GM19035 (cell line): ENCODE data around the gene CXCL12.

Experiments used
- ATAC-seq: cut with Tn5 transposase; IDR thresholded peaks from one replicate; pipeline ENCODE4 v1.9.1; 2021; ENCODE audit not compliant: unreplicated experiment

The CXCL12 gene

DNA sequence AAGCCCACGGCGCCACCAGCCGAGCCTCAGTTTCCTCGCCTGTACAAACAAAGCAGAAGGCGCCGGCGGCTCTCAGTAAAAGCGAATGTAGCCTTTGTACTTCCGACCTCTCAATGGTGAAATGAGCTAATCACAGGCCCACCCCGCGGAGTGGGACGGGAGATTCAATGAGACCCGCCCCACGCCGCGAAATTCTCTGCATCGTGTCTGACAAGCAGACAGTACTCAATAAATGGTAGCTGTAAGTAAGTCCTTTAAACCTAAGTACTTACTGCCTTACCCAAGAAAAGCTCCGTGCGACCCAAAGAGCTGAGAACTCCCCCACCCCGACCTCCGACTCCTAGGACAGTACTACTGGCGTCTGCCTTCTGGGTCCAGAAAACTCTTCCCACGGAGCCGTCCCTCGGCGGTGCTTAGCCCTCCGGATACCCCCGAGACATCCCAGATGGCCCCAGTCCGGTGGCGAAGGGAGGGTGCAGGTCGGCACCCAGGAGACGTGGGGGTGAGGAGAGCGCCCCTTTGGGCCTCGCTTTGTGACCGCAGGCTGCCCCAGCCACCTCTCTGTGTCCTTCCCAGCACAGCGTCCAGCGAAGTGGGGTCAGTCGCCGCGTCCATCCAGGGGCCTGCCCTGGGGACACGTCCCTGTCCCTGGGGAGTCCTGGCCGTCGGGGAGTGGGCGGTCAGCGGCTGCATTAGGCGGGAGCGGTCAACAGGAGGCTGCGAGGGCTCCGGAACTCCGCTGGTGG, 972 bp upstream of the CXCL12 start:
- no peak for ATAC-seq

GRCh38 chr10:44384601-44385025, 284 bp downstream of the CXCL12 start:
- ATAC-seq, result no peak

DNA sequence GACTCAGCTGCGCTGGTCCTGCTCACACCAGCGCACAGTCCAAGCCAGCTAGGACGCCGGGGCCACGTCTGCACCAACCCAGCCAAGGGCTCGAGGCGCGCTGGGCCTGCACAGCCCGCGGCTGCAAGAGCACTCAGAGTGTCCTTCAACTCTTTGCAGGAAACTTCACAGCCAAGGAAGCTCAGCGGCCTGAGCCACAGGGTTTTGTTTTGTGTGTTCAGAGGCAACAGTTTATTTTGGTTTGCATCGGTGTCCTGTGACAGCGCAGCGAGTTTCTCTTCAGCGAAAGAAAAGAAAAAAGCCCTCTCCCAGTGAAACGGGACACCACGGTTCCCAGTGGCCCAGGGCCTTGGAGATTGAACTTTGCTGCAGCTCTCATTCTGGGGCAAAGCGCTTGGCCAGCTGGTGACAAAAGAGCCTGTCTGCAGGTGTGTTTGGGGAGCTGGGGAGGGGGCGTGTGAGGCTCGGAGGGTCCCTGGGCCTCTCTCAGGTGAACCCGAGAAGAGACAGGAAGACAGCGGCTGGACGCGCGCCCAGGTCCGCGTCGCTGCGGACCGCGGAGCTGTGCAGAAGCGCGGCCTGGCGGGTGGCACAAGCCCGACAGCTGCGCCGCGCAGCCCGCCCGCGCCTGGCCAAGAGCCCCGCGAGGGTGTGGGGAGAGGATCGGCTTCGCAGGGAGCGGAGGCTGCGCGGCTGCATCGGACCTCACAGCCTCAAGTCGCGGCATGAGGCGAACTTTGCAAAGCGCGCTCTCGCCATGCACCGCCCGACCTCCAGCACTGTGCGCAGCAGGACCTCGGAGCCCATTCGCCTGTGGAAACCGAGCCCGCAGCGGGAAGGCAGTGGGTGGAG, 922 bp downstream of the CXCL12 start:
- ATAC-seq, result no peak

DNA sequence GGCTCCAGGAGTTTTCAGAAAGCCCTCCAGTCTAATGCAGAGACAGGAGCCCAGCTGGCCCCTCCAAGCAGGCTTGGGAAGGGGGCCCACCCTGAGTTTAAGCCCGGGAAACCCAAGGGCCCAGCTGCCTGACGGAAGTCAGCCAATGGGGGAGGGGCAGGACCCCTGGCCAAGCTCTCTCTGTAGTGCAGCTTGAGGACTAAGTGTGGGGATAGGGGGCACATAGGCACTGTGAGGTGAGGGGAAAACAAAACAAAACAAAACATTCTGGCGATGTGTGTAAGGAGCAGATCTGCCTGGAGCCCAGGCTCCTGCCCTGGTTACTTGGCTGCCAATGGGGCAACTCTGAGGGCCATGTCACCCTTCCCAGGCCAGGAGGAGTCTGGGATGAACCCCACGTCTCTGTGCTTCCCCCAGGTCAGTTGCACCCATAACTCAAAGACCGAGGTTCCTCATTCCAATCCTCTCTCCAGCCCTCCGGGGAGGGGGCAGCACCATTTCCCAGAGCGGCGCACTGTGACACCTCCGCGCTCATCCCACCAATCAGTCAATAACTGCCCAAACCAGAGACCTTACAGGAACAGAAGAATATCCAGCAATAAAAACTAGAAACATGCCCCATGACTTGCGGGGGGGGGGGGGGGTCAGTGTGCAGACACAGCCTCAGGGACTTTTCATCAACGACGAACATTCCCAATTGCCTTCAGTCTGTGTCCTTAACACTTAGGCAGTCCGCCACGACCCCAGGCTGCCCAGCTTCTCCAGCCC, 1.7 kb downstream of the CXCL12 start:
- no peak for ATAC-seq

DNA sequence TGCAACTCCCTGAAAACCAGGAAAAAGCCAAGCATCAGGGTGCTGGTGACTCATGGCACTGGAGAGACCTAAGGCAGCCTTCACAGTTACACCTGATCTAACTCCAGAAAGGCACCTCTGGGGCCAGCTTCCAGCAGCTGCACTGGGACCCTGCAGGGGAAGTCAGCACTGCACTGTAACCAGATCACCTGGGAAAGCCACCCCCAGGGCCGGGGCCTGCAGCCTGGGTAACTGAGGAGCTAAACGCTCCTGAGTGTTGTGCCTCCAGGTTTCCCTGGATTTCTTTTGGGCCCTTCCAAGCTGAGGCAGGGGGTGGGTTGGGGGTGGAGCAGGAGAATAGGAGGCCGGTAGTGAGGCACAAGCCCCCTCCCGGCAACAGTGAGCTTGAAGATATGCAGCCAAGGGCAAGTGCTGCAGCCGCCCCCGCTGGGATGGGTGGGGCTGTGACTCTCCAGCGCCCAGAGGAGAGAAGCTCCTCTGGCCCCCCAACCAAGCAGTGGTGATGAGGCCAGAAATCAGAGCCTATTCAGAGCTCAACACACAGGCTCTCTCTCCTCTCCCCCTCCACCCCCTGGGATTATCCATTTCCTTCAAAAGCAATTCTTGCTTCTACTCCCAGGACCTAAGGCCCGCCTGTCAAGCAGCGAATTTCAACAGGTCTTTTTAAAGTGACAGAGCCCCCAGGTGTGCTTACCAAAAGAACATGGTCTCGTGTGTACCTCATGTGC, 2.6 kb downstream of the CXCL12 start:
- ATAC-seq, result no peak

DNA sequence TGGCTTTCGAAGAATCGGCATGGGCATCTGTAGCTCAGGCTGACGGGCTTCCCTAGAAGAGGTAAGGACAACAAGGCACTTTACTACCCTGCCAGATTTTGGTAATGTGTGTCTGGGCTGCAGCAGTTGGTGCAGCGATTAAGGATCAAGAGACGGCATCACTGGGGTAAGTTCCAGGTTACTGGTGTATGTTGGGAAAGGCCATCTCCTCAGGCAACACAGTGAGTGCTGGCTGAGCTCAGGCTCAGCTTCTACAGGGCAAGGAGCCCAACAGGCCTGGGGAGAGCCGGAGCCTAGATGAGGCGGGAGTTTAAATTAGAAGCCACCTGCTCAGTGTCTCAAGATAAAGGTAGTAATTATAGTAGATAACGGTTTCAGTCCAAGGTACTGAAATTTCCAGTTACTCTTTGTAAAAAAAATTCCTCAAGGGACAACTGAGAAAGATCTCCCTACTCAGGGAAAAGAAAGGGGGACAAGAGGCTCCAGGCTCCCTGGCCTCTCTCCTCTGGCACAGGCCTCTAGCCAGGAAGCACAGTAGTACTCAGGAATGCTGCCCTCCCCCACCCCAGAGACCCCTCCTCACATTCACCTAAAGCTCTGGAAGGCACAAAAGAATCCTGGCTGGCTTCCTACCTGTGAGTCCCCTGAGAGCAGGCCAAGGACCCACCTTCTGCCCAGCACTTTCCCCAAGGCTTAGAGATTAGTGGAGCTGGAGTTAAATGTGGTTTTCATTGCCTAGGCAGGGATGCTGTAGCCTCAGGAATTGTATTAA, 3.9 kb downstream of the CXCL12 start:
- ATAC-seq, result no peak

DNA sequence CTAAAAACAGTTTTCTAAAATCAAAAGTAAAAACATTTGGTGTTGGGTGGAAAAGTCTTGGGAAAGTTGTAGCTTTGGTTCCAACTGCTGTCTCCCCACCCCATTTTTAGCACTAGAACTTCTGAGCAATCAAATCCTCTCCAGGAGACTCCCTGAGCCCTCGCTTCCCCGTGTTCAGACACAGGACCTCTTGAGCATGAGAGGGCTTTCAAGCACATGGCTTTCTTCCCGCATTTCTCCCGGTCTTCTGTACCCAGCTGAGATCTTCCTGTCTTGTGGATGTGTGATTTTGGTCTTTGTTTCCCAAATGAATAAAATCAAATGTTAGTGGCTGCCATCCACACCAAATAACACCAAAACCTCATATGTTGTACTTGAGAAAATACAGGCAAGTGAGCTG, 5.0 kb downstream of the CXCL12 start:
- no peak for ATAC-seq

GRCh38 chr10:44378626-44379025, 6.3 kb downstream of the CXCL12 start:
- ATAC-seq, result no peak

GRCh38 chr10:44377651-44378310, 7.1 kb downstream of the CXCL12 start:
- ATAC-seq, result no peak

GRCh38 chr10:44376472-44377099, 8.3 kb downstream of the CXCL12 start:
- ATAC-seq, result no peak

GRCh38 chr10:44374155-44374554, 10.7 kb downstream of the CXCL12 start:
- no peak for ATAC-seq

DNA sequence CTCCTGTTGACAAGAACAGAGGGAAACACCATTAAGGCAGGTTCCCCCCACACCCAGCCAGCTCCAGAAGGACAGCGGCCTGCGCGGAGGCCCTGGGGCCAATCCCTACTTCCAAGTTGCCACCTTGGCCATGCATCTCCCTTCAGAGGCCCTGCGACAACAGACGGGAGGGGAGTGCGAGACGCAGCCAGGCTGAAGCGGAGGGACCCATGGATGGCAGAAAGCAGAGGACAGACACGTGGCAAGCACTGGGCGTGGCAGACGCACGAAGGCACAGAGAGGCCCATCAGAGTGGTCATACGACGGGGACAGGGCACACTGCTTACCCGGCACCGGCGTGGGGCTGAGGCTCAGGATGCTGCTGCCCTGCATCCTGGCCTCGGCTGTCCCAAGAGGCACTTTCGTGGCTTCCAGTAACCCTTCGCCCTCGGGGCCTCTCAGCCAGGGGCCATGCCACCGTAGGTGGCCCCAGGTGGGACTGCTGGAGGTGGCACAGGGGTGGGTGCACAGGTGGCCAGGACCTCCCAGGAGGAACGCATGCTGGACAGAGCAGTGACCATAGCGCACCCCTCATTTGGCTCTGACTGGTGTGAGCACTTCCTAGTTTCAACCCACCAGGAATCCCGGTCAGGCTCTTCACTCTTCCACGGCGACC, 11.4 kb downstream of the CXCL12 start:
- no peak for ATAC-seq

GRCh38 chr10:44372181-44372580, 12.7 kb downstream of the CXCL12 start:
- no peak for ATAC-seq

GRCh38 chr10:44370731-44371248, 14.1 kb downstream of the CXCL12 start:
- no peak for ATAC-seq

GRCh38 chr10:44369854-44370253, 15.0 kb downstream of the CXCL12 start:
- no peak for ATAC-seq

DNA sequence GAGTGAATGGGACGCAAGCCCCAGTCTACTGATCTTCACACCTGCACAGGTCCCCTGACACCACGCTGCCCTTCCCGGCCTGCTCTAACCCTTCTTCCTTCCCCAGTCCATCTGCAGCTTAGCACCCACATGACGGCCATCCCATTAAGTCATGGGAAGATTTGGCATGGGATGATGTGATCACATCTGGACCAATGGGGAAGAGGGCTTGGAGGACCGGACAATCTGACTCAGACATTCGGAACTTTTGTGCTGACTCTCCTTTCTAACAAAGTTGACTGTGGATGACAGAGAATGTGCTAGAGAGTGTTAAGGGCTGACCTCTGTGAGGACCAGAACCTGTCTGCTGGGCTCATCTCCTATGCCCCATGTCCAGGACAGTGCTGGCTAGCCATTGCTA, 15.6 kb downstream of the CXCL12 start:
- no peak for ATAC-seq

GRCh38 chr10:44368637-44369036, 16.3 kb downstream of the CXCL12 start:
- ATAC-seq, result no peak

- no peak for ATAC-seq
Measured at GRCh38 chr10:44366941-44367630, 17.8 kb downstream of the CXCL12 start.
